OCI-LY1 (cell line): Measurements from ENCODE around the gene ITPK1.

Source experiments
- EZH2 ChIP-seq: fragments of 200-600 bp; sonication (generic), shearing (Covaris generic); IDR thresholded peaks from 2 replicates; pipeline ENCODE4 v1.8.0; 2017; ENCODE audit warnings: borderline replicate concordance, mixed run types, mild to moderate bottlenecking, antibody characterized with exemption, low read length, moderate library complexity, mixed read lengths
- TF ChIP-seq, protein P1 (sequence below): fragments of 200-600 bp; sonication (generic), shearing (Covaris generic); IDR thresholded peaks from 2 replicates; pipeline ENCODE4 v1.5.1; 2017; ENCODE audit warnings: mild to moderate bottlenecking, antibody characterized with exemption, low read length, moderate library complexity, mixed read lengths

DNA sequence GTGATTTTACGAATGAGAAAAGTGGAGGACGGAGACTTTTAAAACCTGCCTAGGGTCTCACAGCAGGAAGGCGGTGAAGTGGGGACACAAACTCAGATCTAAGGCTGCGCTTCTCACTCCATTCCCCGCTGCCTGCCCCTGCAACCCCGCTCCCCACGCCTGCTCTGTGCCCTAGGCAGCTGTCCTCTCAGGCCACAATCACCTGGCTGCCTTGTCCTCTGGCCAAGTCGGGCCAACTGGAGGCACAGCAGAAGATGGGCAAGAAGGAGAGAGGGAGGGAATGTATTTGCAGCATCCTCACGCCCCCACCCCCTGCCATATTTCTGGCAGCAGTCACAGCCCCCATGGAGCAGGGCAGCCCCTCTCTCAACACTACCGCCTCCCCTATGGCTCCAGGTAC, 97.8 kb downstream of the ITPK1 start:
- TF ChIP-seq, protein P1, sequence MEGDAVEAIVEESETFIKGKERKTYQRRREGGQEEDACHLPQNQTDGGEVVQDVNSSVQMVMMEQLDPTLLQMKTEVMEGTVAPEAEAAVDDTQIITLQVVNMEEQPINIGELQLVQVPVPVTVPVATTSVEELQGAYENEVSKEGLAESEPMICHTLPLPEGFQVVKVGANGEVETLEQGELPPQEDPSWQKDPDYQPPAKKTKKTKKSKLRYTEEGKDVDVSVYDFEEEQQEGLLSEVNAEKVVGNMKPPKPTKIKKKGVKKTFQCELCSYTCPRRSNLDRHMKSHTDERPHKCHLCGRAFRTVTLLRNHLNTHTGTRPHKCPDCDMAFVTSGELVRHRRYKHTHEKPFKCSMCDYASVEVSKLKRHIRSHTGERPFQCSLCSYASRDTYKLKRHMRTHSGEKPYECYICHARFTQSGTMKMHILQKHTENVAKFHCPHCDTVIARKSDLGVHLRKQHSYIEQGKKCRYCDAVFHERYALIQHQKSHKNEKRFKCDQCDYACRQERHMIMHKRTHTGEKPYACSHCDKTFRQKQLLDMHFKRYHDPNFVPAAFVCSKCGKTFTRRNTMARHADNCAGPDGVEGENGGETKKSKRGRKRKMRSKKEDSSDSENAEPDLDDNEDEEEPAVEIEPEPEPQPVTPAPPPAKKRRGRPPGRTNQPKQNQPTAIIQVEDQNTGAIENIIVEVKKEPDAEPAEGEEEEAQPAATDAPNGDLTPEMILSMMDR, result no peak
- TF ChIP-seq EZH2, result no peak
